Activated naive CD8-positive, alpha-beta T cell treated with anti-CD3 and anti-CD28 coated beads, Interleukin-2, amount 50 U/mL, for 24 hours (primary cell): Measurements from ENCODE around the gene USH1C.

ENCODE experiments used
- ATAC-seq: fragments of 150-1000 bp; cut with Tn5 transposase; one replicate; pipeline ENCODE4 v1.10.0; 2021
- DNase-seq: peaks from one replicate; pipeline ENCODE4 v3.0.0; 2021
- H3K27ac Mint-ChIP-seq: one replicate; pipeline ENCODE4 v1.8.0; 2021; ENCODE audit warnings: mild to moderate bottlenecking, mixed read lengths
- H3K27me3 Mint-ChIP-seq: one replicate; pipeline ENCODE4 v1.8.0; 2021; ENCODE audit warnings: mixed read lengths
- H3K36me3 Mint-ChIP-seq: one replicate; pipeline ENCODE4 v1.8.0; 2021; ENCODE audit warnings: low read depth, mixed read lengths
- H3K4me1 Mint-ChIP-seq: one replicate; pipeline ENCODE4 v1.8.0; 2021; ENCODE audit warnings: mixed read lengths
- H3K4me3 Mint-ChIP-seq: one replicate; pipeline ENCODE4 v1.8.0; 2021; ENCODE audit warnings: mild to moderate bottlenecking, moderate library complexity, mixed read lengths
- H3K9me3 Mint-ChIP-seq: one replicate; pipeline ENCODE4 v1.8.0; 2021; ENCODE audit warnings: mixed read lengths

The USH1C gene

DNA sequence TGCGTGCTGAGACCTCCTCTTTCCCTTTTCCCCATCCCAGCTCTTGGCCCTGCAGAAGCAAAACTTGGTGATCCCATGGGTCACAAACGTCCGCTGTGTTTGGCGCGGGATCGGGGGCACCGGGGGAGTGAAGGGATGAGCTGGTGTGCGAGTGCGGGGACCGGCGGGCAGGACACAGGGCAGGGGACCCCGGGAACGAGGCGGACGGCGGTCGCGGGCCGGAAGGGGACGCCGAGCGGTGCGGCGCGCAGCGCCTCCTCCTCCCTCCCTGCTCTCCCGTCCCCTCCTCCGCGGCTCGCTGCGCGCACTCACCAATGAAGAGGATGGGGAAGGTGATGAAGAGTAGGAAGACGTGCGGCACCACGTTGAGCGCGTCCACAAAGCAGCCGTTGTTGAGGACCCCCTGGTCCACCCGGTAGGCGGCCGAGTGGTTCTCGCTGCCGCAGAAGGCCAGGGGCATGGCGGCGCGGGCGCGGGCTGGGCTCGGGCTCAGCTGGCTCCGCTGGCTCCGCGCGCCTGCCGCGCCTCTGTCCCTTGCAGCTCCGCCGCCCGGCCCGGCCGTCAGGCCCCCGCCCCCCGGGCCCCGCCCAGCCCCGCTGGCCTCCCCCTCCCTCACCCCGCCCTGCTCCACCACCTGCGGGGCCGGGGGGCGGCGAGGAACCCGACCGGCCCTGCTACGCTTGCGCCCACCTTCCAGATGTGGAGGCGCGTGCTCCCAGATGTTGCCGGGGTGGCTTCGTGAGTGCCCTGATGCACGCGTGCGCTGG lies 67.7 kb downstream of the USH1C start, which contains the start of gene ABCC8:
Gene ABCC8 (minus strand): TSS at position 529 of the 767 bp plus-strand sequence. CDS start 69 bp downstream, at position 460.
- H3K9me3 Mint-ChIP-seq: no peaks in the 10 kb centered on the region

GRCh38 chr11:17475666-17476316 lies 68.4 kb downstream of the USH1C start:
- Mint-ChIP-seq H3K4me1 (peaks cover 2% of the 10 kb centered on the region), H3K4me3 (no peak overlapping the region), H3K27me3 (peaks cover 63% of the 10 kb centered on the region), H3K27ac (no peak overlapping the region), H3K36me3 (no peaks in the 10 kb centered on the region), H3K9me3 (no peaks in the 10 kb centered on the region)
- no peak for DNase-seq
- ATAC-seq: no peak

More for the DNA sequence above, 67.7 kb downstream of the USH1C start, which contains the start of gene ABCC8:
- no peak within 1 kb of the TSS for H3K4me3 Mint-ChIP-seq
- peaks cover 63% of the 10 kb centered on the region for H3K27me3 Mint-ChIP-seq
- H3K4me1 Mint-ChIP-seq: peaks cover 2% of the 10 kb centered on the region
- ATAC-seq (no peak), DNase-seq (no peak)
- H3K36me3 Mint-ChIP-seq: no peaks in the 10 kb centered on the region
- H3K27ac Mint-ChIP-seq: no peak within 1 kb of the TSS

GRCh38 chr11:17473071-17473744 lies 71.0 kb downstream of the USH1C start:
- Mint-ChIP-seq H3K9me3 (no peaks in the 10 kb centered on the region), H3K4me1 (peaks cover 2% of the 10 kb centered on the region), H3K27me3 (peaks cover 46% of the 10 kb centered on the region), H3K27ac (no peak overlapping the region), H3K36me3 (no peaks in the 10 kb centered on the region), H3K4me3 (no peak overlapping the region)
- no peak for ATAC-seq
- DNase-seq: no peak

- DNase-seq: no peak
- H3K27me3 Mint-ChIP-seq: peaks cover 42% of the 10 kb centered on the region
- no peak overlapping the region for H3K27ac Mint-ChIP-seq
- H3K4me3 Mint-ChIP-seq: no peak overlapping the region
- ATAC-seq: no peak
- no peaks in the 10 kb centered on the region for H3K36me3 Mint-ChIP-seq
- peaks cover 2% of the 10 kb centered on the region for H3K4me1 Mint-ChIP-seq
- H3K9me3 Mint-ChIP-seq: no peaks in the 10 kb centered on the region
Observed at GRCh38 chr11:17472467-17472866, 71.7 kb downstream of the USH1C start.

DNA sequence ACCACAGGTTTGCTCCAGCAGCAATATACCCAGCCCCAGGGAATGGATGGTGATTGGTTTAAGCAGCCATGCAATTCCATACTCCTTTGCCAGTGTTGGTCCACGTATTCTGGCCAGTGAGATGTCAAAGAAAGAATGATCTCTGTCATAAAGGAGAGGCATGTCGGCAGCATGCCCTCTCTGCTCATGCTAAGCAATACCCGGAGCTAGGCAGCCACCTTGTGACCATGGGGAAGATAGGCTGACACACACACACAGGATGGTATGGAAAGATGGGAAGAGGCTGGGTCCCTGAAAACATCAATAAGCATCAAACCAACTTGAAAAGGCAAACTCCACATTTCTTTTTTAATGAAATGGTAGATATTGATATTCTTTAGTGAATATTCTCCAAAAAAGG lies 72.7 kb downstream of the USH1C start:
- Mint-ChIP-seq H3K9me3 (no peaks in the 10 kb centered on the region), H3K36me3 (no peaks in the 10 kb centered on the region), H3K4me3 (no peak overlapping the region), H3K27me3 (peaks cover 36% of the 10 kb centered on the region), H3K4me1 (peaks cover 2% of the 10 kb centered on the region), H3K27ac (no peak overlapping the region)
- DNase-seq (no peak), ATAC-seq (no peak)

GRCh38 chr11:17469998-17470397 lies 74.2 kb downstream of the USH1C start:
- no peak overlapping the region for H3K4me3 Mint-ChIP-seq
- H3K9me3 Mint-ChIP-seq: no peaks in the 10 kb centered on the region
- ATAC-seq: no peak

GRCh38 chr11:17468122-17468521 lies 76.1 kb downstream of the USH1C start:
- no peak overlapping the region for H3K27ac Mint-ChIP-seq
- H3K4me1 Mint-ChIP-seq: no peaks in the 10 kb centered on the region
- no peak overlapping the region for H3K4me3 Mint-ChIP-seq
- no peaks in the 10 kb centered on the region for H3K9me3 Mint-ChIP-seq
- H3K27me3 Mint-ChIP-seq: peaks cover 8% of the 10 kb centered on the region
- DNase-seq (no peak), ATAC-seq (no peak)
- no peaks in the 10 kb centered on the region for H3K36me3 Mint-ChIP-seq

More at GRCh38 chr11:17469998-17470397, 74.2 kb downstream of the USH1C start:
- Mint-ChIP-seq H3K36me3 (no peaks in the 10 kb centered on the region), H3K27me3 (peaks cover 25% of the 10 kb centered on the region), H3K27ac (no peak overlapping the region), H3K4me1 (no peaks in the 10 kb centered on the region)
- no peak for DNase-seq

- no peak overlapping the region for H3K4me3 Mint-ChIP-seq
- no peak overlapping the region for H3K27ac Mint-ChIP-seq
- H3K4me1 Mint-ChIP-seq: no peaks in the 10 kb centered on the region
- ATAC-seq (no peak), DNase-seq (no peak)
- H3K36me3 Mint-ChIP-seq: no peaks in the 10 kb centered on the region
- H3K27me3 Mint-ChIP-seq: peaks cover 5% of the 10 kb centered on the region
- no peaks in the 10 kb centered on the region for H3K9me3 Mint-ChIP-seq
Observed at GRCh38 chr11:17463546-17464174, 80.6 kb downstream of the USH1C start.

GRCh38 chr11:17462940-17463339 lies 81.3 kb downstream of the USH1C start:
- ATAC-seq: no peak
- H3K9me3 Mint-ChIP-seq: no peaks in the 10 kb centered on the region
- H3K4me1 Mint-ChIP-seq: no peaks in the 10 kb centered on the region
- H3K4me3 Mint-ChIP-seq: no peak overlapping the region
- DNase-seq: no peak
- no peaks in the 10 kb centered on the region for H3K36me3 Mint-ChIP-seq
- no peak overlapping the region for H3K27ac Mint-ChIP-seq
- H3K27me3 Mint-ChIP-seq: peaks cover 5% of the 10 kb centered on the region

GRCh38 chr11:17460406-17460805 lies 83.8 kb downstream of the USH1C start:
- Mint-ChIP-seq H3K36me3 (no peaks in the 10 kb centered on the region), H3K27me3 (peaks cover 8% of the 10 kb centered on the region), H3K4me3 (no peak overlapping the region), H3K4me1 (no peaks in the 10 kb centered on the region), H3K9me3 (no peaks in the 10 kb centered on the region), H3K27ac (no peak overlapping the region)
- ATAC-seq: no peak
- no peak for DNase-seq

DNA sequence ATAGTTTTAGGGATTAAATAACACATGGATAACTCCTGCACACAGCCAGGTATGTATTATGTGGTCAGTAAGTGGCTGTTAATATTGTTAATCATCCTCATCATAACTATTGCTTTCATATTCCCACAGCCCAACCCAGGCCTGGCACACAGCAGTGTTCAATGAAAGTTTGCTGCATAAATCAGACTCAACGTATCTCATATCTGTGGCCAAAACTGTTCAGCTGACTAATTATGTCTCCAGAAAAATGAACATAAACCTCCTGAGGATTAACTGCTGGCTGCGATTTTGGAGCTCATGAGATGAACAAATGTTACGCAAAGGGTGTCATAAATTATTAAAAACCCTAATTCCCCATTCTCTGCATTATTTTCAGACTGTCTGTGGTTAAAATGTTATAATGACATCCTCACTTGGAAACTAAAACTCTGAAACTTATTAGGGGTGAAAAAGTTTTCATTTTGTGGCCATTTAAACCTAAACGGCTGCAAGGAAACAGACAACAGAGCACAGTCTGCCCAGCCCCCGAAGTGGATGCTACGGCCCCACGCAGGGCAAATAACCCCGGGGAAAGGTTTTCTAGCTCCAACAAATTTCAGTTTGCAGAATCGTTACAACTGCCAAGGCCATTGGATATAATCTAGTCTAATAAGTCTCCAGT lies 84.8 kb downstream of the USH1C start:
- Mint-ChIP-seq H3K27ac (no peak overlapping the region), H3K4me3 (no peak overlapping the region), H3K9me3 (no peaks in the 10 kb centered on the region), H3K4me1 (no peaks in the 10 kb centered on the region), H3K36me3 (no peaks in the 10 kb centered on the region), H3K27me3 (peaks cover 8% of the 10 kb centered on the region)
- DNase-seq (no peak), ATAC-seq (no peak)

DNA sequence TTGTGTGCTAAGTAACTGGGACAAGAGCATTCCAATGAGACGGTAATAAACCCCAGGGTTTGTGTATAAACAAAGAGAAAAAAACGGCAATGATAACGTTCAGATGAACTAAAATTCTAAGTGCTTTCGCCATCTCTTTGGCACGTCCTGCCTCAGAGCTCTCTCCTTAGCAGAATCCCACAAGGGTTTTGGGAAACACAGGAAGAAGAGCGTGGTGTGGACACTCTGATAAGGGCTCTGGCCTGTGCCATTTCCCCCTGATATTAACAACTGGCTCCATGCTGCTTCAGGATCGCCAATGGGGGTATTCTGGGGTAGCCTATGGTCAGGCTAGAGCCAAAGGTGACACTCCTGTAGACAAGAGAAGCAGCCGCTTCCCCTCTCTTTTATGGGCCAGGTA lies 85.9 kb downstream of the USH1C start:
- Mint-ChIP-seq H3K9me3 (no peaks in the 10 kb centered on the region), H3K4me3 (no peak overlapping the region), H3K36me3 (no peaks in the 10 kb centered on the region), H3K27me3 (peaks cover 8% of the 10 kb centered on the region), H3K4me1 (no peaks in the 10 kb centered on the region), H3K27ac (no peak overlapping the region)
- ATAC-seq: no peak
- DNase-seq: no peak

GRCh38 chr11:17457396-17458173 lies 86.6 kb downstream of the USH1C start:
- H3K9me3 Mint-ChIP-seq: no peaks in the 10 kb centered on the region
- no peak overlapping the region for H3K4me3 Mint-ChIP-seq
- H3K27me3 Mint-ChIP-seq: peaks cover 8% of the 10 kb centered on the region
- ATAC-seq (no peak), DNase-seq (no peak)
- H3K36me3 Mint-ChIP-seq: no peaks in the 10 kb centered on the region
- H3K27ac Mint-ChIP-seq: no peak overlapping the region
- H3K4me1 Mint-ChIP-seq: no peaks in the 10 kb centered on the region
